CD4-positive, alpha-beta T cell treated with Interleukin-2 at 100 ng/mL for 4 hours (primary cell): ENCODE data around the gene OOSP2.

Source experiments
- DNase-seq: peaks from one replicate; pipeline ENCODE4 v3.0.0-alpha.2; 2020; ENCODE audit warnings: low spot score

OOSP2 gene

DNA sequence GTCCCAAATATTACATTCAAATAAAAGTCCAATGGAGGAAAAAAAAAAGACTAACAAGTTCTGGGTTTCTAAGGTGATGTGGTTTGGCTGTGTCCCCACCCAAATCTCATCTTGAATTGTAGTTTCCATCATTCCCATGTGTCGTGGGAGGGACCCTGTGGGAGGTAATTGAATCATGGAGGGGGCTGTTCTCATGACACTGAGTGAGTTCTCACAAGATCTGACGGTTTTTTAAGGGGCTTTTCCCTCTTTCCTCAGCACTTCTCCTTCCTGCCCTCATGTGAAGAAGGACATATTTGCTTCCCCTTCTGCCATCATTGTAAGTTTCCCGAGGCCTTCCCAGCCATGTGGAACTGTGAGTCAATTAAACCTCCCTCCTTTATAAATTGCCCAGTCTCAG, 40.3 kb downstream of the OOSP2 start:
- DNase-seq = no peak

GRCh38 chr11:60084631-60085273, 44.5 kb downstream of the OOSP2 start:
- no peak for DNase-seq

DNA sequence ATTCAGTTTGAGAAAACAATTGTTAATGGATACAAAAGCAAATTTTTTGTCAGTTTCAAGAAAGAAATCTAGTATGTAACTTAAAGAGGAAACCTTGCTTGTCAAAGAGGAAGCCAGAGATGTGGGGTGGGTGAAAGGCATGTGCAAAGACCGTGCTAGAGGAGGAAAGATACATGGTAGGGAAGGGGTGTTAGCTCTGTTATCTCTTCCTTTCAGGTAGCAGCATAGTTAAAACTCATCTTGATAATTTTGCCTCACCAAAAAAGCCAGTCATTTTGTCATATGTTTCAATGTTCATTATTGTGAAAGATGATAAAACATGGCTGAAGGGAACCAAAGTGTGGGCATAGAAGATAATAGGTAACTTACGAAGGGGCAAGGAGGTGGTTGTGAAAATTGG, 45.7 kb downstream of the OOSP2 start:
- no peak for DNase-seq

GRCh38 chr11:60087239-60087638, 47.0 kb downstream of the OOSP2 start:
- DNase-seq = no peak

GRCh38 chr11:60088364-60088763, 48.2 kb downstream of the OOSP2 start, which contains the start of gene MS4A2:
MS4A2 (plus strand) TSS chr11:60088664; CDS start chr11:60088766, 102 bp downstream.
- no peak for DNase-seq

GRCh38 chr11:60095477-60096120, 55.4 kb downstream of the OOSP2 start:
- DNase-seq = no peak

- DNase-seq = no peak
Observed at GRCh38 chr11:60097189-60097588, 57.0 kb downstream of the OOSP2 start.
